Measurements from ENCODE around the gene DPP6.
"Not testable (repeated sequence)": the region's sequence is repeated elsewhere in the genome, so short reads cannot be mapped to it uniquely, and the experiment has no call there.

DPP6 gene

DNA sequence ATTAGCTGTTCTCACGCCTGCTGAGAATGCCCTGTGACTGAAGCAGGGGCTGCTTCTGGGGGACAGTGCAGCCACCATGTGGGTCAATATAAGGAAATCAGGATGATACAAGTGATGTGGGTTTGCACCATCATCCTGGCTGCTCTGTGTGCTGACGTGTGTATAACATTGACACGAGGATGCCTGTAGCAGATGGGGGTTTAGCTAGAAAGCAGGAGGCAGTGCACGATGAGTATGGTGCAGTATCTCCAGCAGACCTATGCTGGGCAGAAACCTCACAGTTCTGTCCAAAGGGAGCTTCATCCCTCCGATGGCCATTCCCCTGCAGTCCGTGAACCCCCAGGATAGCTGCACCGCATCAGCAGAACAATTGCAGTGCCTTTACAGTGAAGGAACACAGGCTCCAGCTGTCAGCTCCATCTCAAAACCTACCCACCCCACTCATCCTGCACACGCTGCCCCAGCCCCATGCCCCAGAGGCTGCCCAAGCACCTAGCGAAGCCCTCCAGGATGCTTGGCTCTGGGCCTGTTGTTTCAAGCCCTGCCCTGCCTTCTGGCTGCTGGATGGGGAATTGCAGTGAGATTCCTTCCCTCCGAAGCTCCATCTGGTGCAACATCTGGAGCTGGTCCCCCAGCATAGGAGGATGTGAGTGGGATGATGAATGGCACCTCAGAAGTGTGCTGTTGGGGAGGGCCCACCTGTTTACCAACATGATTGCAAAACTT, 96.8 kb downstream of the DPP6 start:
- not testable (repeated sequence) for DNase-seq (ENCODE audit: low read depth in 2 of 2)

DNA sequence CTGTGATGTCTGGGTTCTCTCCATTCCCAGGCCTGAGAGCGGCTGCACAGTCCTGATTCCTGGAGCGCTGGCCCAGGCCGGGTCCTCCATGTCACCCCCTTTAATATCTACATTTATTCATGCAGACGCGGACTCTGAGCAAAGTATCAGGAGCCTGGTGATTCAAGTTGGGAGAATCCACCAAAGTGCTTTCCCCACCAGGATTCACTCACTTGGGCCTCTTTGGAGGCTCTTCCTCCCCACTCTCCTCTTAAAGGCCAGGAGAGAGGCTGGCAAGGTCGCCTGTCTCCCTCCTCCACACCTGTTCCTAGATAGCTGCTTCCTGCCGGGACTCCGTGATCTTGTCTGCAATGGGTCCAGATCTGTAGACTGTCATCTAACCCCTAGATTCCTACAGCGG, 98.5 kb downstream of the DPP6 start:
- not testable (repeated sequence) for DNase-seq (ENCODE audit: low read depth in 2 of 2)

DNA sequence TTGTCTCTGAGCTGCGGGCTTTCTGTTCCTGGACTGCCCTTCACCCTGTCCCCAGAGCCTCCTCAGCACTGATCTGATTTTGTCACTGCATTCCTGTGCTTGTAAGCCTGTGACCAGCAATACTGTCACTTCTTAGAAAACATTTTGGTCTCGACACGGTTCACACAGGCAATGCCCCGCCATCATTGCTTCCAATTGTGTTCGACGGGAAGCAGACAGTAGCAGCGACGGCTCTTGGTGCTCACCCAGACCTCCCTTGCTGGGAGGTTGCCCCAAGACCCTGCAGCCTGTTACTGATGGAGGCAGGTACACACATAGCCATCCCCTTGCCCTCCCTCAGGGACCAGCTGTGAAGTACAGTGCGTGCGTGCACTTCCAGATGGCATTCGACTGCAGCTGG, 99.1 kb downstream of the DPP6 start:
- not testable (repeated sequence) for DNase-seq (ENCODE audit: low read depth in 2 of 2)

DNA sequence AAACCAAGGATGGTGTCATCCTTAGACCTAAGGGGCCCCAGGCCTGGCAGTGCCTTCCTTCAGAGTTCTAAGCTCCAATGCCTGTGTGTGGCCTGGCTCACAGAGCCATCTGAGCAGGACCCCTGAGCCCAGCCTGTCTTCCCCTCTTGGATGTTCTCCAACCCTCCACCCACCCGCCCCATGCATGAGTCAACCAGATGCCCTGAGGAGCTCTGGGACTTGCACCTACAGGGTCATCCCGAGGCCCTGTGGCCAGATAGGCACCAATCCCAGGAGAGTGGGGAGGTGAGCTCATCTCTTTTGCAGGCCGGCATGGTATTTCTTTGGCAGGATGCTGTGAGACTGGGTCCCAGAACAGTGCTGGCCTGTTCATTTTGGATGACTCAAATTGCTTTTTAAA, 103.7 kb downstream of the DPP6 start:
- not testable (repeated sequence) for DNase-seq (ENCODE audit: low read depth in 2 of 2)

DNA sequence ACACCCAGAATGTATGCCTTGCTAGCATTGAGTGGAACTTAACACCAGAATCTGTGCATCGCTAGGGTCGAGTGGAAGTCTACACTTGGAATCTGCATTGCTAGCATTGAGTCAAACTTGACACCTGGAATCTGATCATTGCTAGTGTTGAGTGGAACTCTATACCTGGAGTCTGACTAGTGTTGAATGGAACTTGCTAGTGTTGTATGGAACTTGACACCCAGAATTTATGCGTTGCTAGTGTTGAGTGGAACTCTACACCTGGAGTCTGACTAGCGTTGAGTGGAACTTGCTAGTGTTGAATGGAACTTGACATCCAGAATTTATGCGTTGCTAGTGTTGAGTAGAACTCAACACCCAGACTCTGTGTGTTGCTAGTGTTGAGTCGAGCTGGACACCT, 110.7 kb downstream of the DPP6 start:
- DNase-seq (ENCODE audit: low read depth in 2 of 2), result not testable (repeated sequence)

DNA sequence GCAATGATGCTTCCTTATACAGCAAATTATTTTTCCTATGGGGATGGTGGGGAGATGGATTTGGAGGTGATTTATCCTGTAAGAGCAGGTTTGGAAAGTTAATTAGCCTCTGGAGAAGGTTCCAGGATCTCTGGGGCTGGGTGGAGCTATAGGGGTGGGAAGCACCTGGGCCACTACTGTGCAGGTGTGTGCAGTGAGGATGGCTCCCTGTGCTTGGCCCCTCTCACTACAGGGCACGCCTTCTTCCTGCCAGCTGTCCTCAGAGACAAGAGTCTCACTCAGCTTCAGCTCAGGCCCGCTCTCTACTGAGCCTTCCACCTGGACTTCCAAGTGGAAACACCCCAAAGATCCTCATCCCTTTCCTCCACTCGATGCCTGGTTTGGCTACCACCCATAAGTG, 111.4 kb downstream of the DPP6 start:
- not testable (repeated sequence) for DNase-seq (ENCODE audit: low read depth in 2 of 2)

DNA sequence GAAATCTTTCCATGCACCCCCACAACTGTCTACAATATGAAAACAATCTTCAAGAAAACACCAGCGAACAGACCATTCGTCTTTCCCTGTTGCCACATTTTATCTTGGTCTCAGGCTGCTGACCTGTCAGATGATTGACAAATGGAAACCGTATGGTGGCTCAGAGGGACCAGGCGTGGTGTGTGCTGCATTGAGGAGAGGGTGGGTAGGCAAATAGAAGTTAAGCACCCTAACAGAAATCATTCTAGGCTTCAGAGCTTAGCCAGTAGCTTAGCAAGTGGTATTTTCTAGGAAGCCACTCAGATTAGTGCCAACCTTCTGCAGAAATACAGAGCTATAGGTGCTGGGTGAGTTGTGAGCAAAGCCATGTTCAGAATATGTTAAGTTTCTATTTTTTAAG, 114.9 kb downstream of the DPP6 start:
- DNase-seq (ENCODE audit: low read depth in 2 of 2), result no peak

DNA sequence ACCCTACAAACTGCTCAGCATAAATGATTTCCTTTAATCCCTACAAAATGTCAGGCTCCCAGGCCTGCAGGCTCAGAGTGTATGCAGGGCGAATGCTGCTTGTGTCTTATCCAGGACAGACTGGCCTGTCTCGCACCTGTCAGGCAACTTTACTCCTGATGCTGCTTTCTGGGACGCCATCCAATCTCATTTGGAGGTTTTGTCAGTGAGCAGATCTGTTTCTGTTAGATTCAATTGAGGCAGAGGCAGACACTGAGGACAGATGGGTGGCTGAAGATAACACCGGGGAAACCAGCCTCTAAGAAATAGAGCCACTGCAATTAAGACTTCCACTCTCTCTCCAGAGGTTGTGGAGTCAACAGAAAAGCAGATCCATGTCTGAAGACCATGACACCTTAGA, 115.6 kb downstream of the DPP6 start:
- no peak for DNase-seq (ENCODE audit: low read depth in 2 of 2)

DNA sequence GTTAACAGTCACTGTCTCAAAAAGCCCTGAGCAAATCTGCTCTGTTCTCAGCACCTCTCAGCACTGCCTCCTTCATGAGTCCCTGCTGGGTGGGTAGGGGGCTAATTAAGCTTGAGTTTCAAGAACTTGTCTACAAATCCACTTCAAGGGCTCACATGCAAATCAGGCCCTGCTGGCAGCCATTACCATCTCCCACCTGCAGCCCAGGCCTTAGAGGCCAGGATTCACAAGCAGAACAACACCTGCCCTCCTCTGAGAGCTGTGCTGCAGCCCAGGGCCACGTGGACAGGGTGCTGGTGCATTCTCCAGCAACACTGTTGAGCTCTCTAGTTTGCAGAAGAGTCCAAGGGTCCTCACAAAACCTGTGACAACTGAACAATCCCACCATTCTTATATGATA, 119.2 kb downstream of the DPP6 start:
- no peak for DNase-seq (ENCODE audit: low read depth in 2 of 2)

DNA sequence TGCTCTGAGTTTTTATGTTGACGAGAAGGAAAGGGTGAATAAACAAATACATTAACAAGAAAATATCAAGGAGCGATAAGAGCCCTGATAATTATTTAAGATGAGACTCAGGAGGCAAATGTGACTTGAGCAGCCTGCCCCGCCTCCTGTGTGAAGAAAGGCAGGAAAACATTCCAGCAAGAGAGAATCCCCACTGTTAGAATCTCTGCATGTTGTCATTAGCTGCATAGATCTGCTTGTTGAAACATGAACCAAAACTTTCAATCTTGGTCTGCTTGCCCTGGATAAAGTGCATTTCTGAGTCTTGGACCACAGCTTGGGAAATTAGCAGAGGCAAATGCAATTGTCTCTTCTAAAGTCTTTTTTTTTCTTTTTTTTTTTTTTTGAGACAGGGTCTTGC, 120.0 kb downstream of the DPP6 start:
- DNase-seq (ENCODE audit: low read depth in 2 of 2), result no peak

DNA sequence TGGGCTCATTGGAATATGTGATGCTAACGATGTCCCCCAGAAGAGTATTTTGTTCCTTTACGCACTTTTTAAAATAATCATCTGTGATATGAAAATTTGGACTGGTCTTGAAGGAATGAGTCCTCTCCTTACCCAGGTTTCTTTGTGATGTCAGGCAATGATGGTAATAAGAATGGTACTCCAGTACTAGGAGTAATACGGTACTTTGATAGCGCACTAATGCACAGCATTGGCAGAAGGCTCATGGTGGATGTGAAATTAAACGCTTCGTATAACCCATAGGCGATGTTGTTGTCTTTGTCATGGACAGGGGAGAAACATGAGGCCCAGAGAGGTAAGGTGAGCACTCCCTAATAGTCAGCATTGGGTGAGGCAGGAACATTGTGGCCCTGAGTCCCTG, 125.4 kb downstream of the DPP6 start:
- no peak for DNase-seq (ENCODE audit: low read depth in 2 of 2)

DNA sequence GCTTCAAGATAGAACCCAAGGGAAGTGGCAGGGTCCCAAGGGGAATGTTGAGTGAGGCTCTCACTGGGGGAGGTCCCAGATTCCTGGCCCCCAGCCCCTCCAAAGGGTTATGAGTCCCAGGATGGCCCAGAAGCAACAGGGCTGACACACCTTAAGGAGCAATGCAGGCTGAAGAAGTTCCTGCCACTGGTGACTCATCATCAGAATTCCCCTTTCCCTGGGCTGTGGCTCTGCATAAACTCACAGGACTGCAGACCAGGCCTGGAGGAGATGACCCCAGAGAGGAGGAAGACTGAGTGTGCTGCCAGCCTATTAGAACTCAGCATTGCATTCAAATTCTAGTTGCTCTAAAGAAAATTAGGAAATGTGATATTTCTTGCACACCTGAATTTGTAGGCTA, 126.7 kb downstream of the DPP6 start:
- no peak for DNase-seq (ENCODE audit: low read depth in 2 of 2)

DNA sequence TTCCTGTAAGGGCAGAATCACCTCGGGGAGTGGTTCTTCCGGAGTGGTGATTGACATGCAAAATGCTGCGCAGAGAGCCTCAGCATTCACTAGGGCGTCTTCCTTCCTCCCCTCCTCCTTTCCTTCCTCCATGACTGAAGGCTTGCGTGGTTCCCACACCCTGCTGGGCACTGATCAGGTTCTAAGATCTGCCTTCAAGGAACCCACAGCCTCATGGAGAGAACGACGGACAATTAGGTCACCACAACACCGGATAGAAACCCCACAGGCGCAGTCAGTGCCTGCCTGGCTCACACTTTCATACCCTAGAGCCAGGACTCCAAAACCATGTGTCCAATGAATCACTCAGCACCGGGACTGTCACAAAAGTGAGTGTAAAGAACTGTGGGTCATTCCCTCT, 131.3 kb downstream of the DPP6 start:
- no peak for DNase-seq (ENCODE audit: low read depth in 2 of 2)

DNA sequence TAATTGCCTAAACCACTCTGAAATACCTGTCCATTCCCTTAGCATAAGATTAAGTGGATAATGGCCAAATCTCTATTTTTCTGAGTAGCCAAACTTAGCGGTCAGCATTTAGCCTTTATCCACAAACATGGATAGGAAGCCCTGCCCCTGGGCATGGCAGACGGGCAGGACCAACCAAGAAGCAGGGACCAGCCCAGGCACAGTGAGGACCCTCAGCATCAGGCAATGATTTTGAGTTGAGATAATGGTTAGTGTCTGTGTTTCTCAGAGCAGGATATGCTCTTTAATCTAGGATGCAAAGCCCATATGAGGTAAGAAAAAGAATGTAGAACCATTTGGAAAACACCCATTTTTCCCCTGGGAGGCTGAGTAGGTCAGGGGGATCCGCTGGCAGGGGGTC, 131.7 kb downstream of the DPP6 start:
- DNase-seq (ENCODE audit: low read depth in 2 of 2), result no peak

DNA sequence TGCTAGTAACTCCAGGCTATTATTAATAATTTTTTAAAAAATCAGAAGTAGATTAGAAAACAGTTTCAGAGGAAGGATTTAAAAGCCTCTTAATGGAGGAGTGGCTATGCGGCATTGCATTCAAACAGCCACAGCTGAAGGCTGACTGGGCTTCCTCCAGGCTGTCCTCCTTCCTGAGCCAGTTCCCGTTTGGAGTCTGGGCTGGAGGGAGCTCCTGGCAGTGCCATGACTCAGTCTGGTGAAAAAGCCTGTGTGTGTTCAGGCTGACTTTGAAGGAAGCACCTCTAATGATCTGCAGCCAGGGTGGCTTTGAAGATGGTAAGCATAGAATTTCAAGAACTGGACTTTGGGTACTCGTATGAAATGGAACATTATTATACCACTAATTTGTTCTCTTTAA, 134.6 kb downstream of the DPP6 start:
- no peak for DNase-seq (ENCODE audit: low read depth in 2 of 2)

DNA sequence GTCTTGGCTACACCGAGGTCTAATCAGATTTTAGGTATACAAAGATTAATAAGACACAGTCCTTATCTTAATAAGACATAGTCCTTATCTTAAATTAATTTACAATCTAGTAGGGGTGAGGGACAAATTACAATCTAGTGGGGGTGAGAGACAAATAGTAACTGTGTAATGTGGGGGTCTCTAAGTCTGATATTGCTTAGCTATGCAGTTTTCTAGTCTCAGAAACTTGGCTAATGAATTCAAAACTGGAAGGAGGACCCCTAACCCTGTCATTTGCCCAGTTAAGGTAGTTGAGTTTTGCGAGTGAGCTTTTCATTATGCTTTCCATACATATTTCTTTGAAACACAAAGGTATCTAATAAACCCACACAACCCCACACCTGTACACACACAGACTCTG, 136.1 kb downstream of the DPP6 start:
- no peak for DNase-seq (ENCODE audit: low read depth in 2 of 2)

DNA sequence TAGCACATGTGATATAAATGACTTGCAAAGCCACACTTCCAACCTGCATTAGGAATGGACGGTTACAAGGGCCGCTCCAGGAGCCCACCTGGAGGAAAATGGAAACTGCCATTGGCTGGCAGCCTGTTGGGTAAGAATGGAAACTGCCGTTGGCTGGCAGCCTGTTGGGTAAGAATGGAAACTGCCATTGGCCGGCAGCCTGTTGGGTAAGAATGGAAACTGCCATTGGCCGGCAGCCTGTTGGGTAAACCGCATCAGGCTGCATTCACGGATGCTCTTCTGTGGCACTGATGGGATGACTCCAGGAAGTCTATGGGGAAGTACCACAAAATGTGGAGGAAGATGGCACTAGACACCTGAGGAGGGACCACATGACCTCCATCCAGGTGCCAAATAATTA, 143.1 kb downstream of the DPP6 start:
- no peak for DNase-seq (ENCODE audit: low read depth in 2 of 2)

DNA sequence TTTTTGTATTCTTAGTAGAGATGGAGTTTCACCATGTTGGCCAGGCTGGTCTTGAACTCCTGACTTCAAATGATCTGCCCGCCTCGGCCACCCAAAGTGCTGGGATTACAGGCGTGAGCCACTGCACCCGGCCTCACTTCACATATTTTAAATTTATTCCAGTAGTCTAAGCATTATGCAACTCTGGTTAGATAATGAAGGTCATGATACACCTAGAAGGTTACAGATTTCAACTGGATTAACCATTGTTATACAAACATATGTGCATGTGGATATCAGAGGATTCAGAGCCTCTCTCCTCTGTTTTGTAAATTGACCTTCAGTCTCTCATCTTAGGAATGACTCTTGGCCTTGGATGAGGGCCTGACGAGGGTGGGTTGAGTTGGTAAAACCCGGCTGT, 146.3 kb downstream of the DPP6 start:
- DNase-seq (ENCODE audit: low read depth in 2 of 2), result no peak

DNA sequence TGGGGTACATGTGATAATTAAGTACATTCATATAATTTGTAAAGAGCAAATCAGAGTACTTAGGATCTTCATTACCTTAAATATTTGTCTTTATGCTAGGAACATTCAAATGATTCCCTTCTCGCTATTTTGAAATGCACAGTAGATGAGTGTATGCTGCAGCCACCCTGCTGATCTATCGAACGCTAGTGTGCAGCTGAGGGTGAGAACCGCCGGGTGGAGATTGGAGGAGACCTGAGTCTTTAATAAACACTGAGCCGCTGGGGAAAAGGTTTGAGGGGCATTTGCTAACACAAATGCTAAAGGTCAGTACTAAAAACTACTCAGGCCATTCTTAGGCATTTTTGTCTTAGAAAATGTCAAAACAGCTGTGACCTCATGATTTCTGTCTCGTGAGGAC, 148.0 kb downstream of the DPP6 start:
- no peak for DNase-seq (ENCODE audit: low read depth in 2 of 2)

DNA sequence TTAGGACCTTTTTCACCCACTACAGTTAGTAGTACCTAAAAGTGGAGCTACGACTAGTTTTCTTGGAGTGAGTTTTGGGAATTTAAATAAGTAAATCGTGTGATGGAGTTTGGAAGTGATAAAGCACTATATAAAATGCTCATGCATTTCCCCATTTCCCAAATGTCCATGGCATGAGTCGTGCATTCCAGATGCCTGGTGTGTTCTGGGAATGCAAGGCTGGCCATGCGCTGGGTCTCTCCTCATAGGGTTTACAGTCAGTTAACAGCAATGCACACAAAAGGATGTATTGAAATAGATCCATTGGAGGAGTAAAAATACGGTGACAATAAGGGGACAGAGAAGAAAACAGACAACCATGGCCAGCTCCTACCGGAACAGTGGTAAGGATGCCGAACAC, 149.8 kb downstream of the DPP6 start:
- no peak for DNase-seq (ENCODE audit: low read depth in 2 of 2)

DNA sequence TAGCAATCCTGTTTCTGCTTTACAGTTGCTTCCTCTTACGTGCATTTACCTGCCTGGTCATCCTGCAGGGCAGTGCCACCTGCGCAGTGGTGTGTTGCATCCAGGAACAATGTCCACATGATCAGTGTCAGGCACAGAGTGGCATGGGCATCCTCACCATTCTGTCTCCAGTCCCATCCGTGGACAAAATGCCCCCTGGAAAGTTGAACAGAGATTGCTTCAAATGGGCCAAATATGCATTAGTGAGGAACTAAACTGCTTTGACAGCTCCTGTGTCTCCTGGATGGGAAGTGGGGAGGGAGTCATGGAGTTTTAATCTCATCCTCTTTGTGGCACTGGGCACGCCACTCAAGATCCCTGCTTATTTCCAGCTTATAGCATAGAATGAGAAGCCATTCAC, 151.8 kb downstream of the DPP6 start:
- DNase-seq (ENCODE audit: low read depth in 2 of 2), result no peak

DNA sequence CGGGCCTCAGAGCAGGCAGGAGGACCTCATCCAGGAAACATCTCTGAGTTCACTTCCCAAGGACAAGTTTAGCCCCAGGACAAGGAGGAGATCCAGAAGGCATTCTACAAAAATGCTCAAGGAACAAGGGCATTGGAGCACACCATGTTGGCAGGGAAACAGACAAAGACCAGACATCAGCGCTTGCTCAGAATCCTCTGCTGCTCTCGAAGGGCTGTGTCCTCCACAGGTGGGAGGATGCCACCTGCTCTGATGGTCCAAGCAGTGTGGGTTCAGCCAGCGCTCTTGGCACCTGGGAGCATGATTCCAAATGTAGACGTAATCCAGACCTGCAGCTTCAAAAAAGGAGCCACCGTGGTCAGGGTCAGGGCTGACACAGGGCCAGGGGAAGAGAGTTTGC, 160.7 kb downstream of the DPP6 start:
- DNase-seq (ENCODE audit: low read depth in 2 of 2), result no peak

DNA sequence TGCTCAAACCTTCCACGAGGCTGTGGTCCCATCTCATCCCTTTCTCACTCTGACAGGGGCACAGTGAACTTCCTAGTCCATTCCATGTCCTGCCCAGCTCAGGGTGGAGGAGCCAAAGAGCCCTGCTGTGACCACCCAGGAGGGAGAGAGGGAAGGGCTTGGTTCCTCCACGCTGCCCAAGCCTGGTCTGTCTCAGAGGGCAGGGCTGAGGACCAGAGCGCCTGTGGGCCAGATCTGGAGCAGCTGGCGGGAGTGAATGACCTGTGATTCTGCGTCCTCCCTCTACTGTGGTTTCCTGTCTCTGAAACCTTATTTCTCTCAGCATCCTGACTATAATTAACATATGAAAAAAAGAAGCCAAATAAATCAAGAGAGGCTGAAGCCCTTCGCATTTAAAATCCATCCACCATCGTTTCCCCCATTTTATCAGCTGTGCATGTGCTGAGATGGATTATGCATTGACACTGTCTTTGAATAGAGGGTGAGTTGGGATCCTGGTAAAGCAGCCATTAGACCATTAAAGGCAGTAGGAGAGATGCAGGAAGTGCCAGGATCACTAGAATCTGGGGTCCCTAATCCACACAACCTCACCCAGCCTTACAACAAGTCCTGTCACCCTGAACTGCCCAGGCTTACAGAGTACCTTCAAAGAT, 165.6 kb downstream of the DPP6 start:
- DNase-seq (ENCODE audit: low read depth in 2 of 2), result no peak

DNA sequence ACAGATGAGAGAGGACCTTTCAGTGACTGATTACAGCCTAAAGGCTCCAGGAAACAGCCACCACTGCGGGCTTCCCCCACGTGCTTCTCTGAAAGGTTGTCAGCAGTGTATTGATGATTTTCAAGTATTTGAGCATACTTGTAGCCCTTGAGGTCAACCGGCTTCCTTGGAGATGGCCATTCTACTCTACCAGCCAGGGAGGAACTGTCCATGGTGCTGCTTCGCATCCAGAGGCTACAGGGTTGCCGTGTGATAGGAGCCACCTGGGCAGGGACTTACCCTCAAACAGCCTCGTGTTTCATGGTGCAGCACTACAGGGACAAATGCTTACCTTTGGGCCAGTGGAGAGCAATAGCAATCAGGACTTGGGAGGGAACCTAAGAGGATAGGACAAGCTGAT, 179.5 kb downstream of the DPP6 start:
- DNase-seq (ENCODE audit: low read depth in 2 of 2), result no peak

All from stimulated activated CD4-positive, alpha-beta T cell treated with anti-CD3 and anti-CD28 coated beads, Interleukin-1b, Interleukin-23, amount 100 ng/mL, for 4 hours (primary cell).